Fibroblast of pulmonary artery (primary cell): ENCODE data around the gene UCKL1.
"Not testable (repeated sequence)": the region's sequence is repeated elsewhere in the genome, so short reads cannot be mapped to it uniquely, and the experiment has no call there.

ENCODE experiments used
- DNase-seq: peaks from one replicate; pipeline ENCODE4 v3.0.0-alpha.2; 2010; ENCODE audit warnings: low read depth
- H3K4me3 ChIP-seq: replicated peaks from 2 replicates; pipeline ENCODE4 v1.5.1; 2011; ENCODE audit warnings: low read depth, mild to moderate bottlenecking, control low read depth, low read length, moderate library complexity
- CTCF ChIP-seq: IDR thresholded peaks from 2 replicates; pipeline ENCODE4 v1.5.1; 2011; ENCODE audit warnings: mild to moderate bottlenecking, control low read depth, low read length, inconsistent platforms; ENCODE audit errors: missing control alignments

UCKL1 gene

DNA sequence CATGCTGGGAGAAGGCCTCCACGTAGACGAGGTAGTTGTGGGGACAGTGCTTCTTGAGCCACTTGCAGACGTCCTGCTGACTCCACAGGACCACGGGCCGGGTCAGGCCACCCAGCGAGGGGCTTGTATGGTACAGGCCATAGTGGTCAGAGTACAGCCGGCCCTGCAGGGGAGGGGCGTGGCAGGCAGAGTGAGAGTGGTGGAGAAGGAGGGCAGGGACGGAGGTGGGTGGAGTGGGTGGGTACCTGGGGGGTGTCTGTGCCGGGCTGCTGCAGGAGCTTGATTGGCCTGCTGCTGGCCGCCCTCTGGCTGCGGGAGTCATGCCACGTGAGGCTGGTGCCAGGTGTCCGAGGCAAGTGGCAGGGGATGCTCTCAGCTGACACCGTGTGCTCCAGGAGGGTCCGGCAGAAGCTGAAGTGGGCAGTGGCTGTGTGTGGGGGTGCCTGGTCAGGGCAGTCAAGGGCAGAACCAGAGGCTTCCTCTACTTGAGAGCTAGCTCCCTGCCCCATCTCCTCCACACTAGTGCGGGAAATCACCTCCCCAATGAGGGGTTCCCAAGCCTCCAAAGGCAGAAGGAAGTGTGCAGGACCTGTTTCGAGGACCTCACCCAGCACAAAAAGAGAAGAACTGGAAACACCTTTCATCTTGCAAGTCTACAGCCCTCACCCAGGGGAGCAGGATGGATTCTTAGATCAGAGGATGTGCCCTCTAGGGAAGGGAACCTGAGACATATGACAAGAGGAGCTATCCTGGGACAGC lies 20.9 kb upstream of the UCKL1 start:
- H3K4me3 ChIP-seq: no peak overlapping the region
- DNase-seq: no peak
- TF ChIP-seq CTCF: no peak

DNA sequence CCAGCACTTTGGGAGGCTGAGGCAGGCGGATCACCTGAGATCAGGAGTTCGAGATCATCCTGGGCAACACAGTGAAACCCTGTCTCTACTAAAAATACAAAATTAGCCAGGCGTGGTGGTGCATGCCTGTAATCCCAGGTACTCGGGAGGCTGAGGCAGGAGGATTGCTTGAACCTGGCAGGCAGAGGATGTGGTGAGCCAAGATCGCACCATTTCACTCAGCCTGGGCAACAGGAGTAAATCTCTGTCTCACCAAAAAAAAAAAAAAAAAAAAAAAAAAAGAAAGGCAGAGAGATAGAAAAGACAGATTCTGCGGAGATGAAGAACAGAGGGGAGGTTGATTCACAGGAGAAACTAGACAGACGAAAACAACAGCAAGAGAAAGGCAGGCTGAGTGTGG lies 20.3 kb upstream of the UCKL1 start:
- not testable (repeated sequence) for H3K4me3 ChIP-seq, DNase-seq

- no peak for TF ChIP-seq CTCF
- no peak overlapping the region for H3K4me3 ChIP-seq
- DNase-seq: no peak
Measured at GRCh38 chr20:63974402-63975200, 18.4 kb upstream of the UCKL1 start.

- TF ChIP-seq CTCF: peak; percentile 88
- H3K4me3 ChIP-seq: peak overlapping the region; percentile 51
- peak; percentile 82 for DNase-seq
Measured at GRCh38 chr20:63973636-63974401, 17.6 kb upstream of the UCKL1 start.

- DNase-seq: no peak
- no peak overlapping the region for H3K4me3 ChIP-seq
- no peak for TF ChIP-seq CTCF
Measured at GRCh38 chr20:63973160-63973479, 16.9 kb upstream of the UCKL1 start.

DNA sequence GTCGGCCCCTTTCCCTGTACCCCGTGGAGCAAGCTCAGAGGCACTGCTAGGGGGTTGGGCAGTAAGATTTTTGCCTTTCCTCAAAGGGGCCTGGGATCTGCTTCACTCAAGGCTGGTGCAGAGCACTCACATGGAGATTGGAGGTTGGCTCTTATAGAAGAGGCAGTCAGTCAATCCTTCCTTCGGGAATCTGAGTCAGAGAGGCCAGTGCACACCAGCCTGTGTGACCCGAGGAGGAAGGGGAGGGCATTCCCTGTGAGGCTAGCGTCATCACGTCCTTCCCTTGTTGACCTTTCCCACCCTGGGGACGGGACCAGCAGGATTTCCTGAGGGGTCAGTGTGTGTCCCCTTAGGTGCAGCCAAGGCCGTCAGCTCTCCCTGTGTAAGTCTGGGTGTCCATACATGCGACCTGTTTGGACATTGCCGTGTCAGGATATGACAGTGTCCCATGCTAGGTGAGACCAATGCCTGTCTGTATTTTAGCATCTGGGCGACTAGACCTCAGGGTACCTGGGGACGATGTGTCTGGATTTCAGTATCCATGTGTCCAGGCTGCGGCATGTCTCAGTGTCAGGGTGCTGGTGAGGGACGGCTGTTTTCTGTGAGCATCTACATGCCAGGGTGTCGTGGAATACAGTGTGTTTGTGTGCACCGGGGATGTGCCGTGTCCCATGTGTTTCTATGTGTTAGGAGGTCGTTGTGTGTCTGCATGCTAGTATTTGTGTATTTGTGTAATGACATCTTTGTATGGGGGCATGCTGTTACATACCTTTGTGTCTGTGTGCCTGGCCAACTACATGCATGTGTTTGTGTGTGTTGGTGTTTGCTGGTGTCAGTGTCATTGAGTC lies 16.3 kb upstream of the UCKL1 start:
- H3K4me3 ChIP-seq: no peak overlapping the region
- DNase-seq: no peak
- no peak for TF ChIP-seq CTCF

DNA sequence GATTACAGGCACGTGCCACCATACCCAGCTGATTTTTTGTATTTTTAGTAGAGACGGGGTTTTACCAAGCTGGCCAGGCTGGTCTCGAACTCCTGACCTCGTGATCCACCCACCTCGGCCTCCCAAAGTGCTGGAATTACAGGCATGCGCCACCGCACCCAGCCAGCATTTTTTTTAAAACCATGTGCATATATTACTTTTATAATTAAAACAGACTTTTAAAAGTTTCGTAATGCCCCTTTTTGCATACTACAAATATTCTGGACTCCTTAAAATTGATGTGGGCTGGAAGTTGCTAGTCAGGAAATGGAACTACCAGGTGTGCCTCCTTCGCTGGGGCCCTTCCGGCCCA lies 15.7 kb upstream of the UCKL1 start:
- not testable (repeated sequence) for H3K4me3 ChIP-seq, DNase-seq
